Measurements from ENCODE around the gene CAP1. TPM values are rescaled to one million over a fixed set of nuclear protein-coding genes. Genes with fewer than 3 reads are reported as not detected.
A peak's percentile ranks its signal among the peaks of the same experiment; 100 is the strongest.

Gene CAP1
- total RNA-seq, 4 donors from 2014 or later: 81.0 to 290 (median 238) TPM

GRCh38 chr1:40057310-40058030 lies 16.9 kb downstream of the CAP1 start:
- in situ Hi-C loops (cut with MboI; ENCODE audit: low pct_ligation_motif_present in 1 of 4, low pct_unique_long_range_greater_than_20kb in 1 of 4, low sequenced_read_pairs in 3 of 4): no loop called here
- peak overlapping the region; percentile 19 to 80 (median 79) for H3K27ac ChIP-seq
- H3K4me1 ChIP-seq: peaks cover 37 to 87% (median 48%) of the 10 kb centered on the region in 4 donors
- intact Hi-C loops (cut with DNase I; ENCODE audit: low total_unique reads): no loop called here
- no peak overlapping the region for H3K4me3 ChIP-seq
- DNase-seq: no peak
- H3K9me3 ChIP-seq: no peaks in the 10 kb centered on the region
- H3K36me3 ChIP-seq: peaks cover 0 to 24% (median 10%) of the 10 kb centered on the region in 4 donors
- TF ChIP-seq EP300 (IDR thresholded peaks at IDR 0.05; ENCODE audit: low read depth): no peak
- TF ChIP-seq CTCF (IDR thresholded peaks at IDR 0.05): no peak
- TF ChIP-seq POLR2A (IDR thresholded peaks at IDR 0.05): no peak
- TF ChIP-seq POLR2AphosphoS5 (IDR thresholded peaks at IDR 0.05): no peak
- H3K27me3 ChIP-seq: no peaks in the 10 kb centered on the region
- WGBS, 2 donors (ENCODE audit: low coverage in 1 of 2): 81% methylated on average over 1 of the region's 1 CpG; no CpG with 5 or more reads in 1 of the 2 donors

- intact Hi-C loops (cut with DNase I; ENCODE audit: low total_unique reads) (no loop called here), in situ Hi-C loops (cut with MboI; ENCODE audit: low pct_ligation_motif_present in 1 of 4, low pct_unique_long_range_greater_than_20kb in 1 of 4, low sequenced_read_pairs in 3 of 4) (no loop called here)
- H3K9me3 ChIP-seq: no peaks in the 10 kb centered on the region
- 89% methylated on average over 1 of the region's 1 CpG; no CpG with 5 or more reads in 1 of the 2 donors for WGBS, 2 donors (ENCODE audit: low coverage in 1 of 2)
- H3K36me3 ChIP-seq: peaks cover 0 to 26% (median 12%) of the 10 kb centered on the region in 4 donors
- no peak for DNase-seq
- no peaks in the 10 kb centered on the region for H3K27me3 ChIP-seq
- H3K4me1 ChIP-seq: peaks cover 36 to 87% (median 48%) of the 10 kb centered on the region in 4 donors
- no peak overlapping the region for H3K4me3 ChIP-seq
- H3K27ac ChIP-seq: peak overlapping the region; percentile 78 to 80 (median 80)
- TF ChIP-seq CTCF (IDR thresholded peaks at IDR 0.05) (no peak), EP300 (IDR thresholded peaks at IDR 0.05; ENCODE audit: low read depth) (no peak), POLR2A (IDR thresholded peaks at IDR 0.05) (no peak), POLR2AphosphoS5 (IDR thresholded peaks at IDR 0.05) (no peak)
These were observed 17.5 kb downstream of the CAP1 start for GRCh38 chr1:40058097-40058452.

GRCh38 chr1:40058453-40059337 lies 18.2 kb downstream of the CAP1 start:
- no peak for TF ChIP-seq POLR2A (IDR thresholded peaks at IDR 0.05)
- 63 to 65% methylated on average over 4 to 7 of the region's 7 CpGs for WGBS, 2 donors (ENCODE audit: low coverage in 1 of 2)
- Histone ChIP-seq H3K27me3 (no peaks in the 10 kb centered on the region), H3K36me3 (peaks cover 0 to 32% (median 15%) of the 10 kb centered on the region in 4 donors), H3K9me3 (no peaks in the 10 kb centered on the region), H3K27ac (peak overlapping the region; percentile 78 to 80 (median 80)), H3K4me3 (peak overlapping the region in 1 of 4 donors; percentile 5), H3K4me1 (peaks cover 30 to 90% (median 48%) of the 10 kb centered on the region in 4 donors)
- intact Hi-C loops (cut with DNase I; ENCODE audit: low total_unique reads): no loop called here
- no peak for DNase-seq
- in situ Hi-C loops (cut with MboI; ENCODE audit: low pct_ligation_motif_present in 1 of 4, low pct_unique_long_range_greater_than_20kb in 1 of 4, low sequenced_read_pairs in 3 of 4): no loop called here

- Histone ChIP-seq H3K27ac (peak overlapping the region; percentile 78 to 80 (median 80)), H3K4me3 (peak overlapping the region in 1 of 4 donors; percentile 5), H3K4me1 (peaks cover 26 to 84% (median 46%) of the 10 kb centered on the region in 4 donors), H3K9me3 (no peaks in the 10 kb centered on the region), H3K36me3 (peaks cover 0 to 40% (median 19%) of the 10 kb centered on the region in 4 donors), H3K27me3 (no peaks in the 10 kb centered on the region)
- peak; percentile 33 for DNase-seq
- TF ChIP-seq POLR2AphosphoS5 (IDR thresholded peaks at IDR 0.05) (peak in 1 of 3 donors; percentile 50), CTCF (IDR thresholded peaks at IDR 0.05) (no peak)
- 25 to 30% methylated on average over 4 of the region's 4 CpGs for WGBS, 2 donors (ENCODE audit: low coverage in 1 of 2)
- intact Hi-C loops (cut with DNase I; ENCODE audit: low total_unique reads) (no loop called here), in situ Hi-C loops (cut with MboI; ENCODE audit: low pct_ligation_motif_present in 1 of 4, low pct_unique_long_range_greater_than_20kb in 1 of 4, low sequenced_read_pairs in 3 of 4) (no loop called here)
These were observed 18.9 kb downstream of the CAP1 start for GRCh38 chr1:40059338-40059959.

All from transverse colon (tissue), 4 donors.